ENCODE measurements around the gene ARAP1. TPM values are rescaled to one million over a fixed set of nuclear protein-coding genes. Genes with fewer than 3 reads are reported as not detected.

ARAP1 gene
- total RNA-seq, 1 donor from 2014 or later, result 17.6 TPM

DNA sequence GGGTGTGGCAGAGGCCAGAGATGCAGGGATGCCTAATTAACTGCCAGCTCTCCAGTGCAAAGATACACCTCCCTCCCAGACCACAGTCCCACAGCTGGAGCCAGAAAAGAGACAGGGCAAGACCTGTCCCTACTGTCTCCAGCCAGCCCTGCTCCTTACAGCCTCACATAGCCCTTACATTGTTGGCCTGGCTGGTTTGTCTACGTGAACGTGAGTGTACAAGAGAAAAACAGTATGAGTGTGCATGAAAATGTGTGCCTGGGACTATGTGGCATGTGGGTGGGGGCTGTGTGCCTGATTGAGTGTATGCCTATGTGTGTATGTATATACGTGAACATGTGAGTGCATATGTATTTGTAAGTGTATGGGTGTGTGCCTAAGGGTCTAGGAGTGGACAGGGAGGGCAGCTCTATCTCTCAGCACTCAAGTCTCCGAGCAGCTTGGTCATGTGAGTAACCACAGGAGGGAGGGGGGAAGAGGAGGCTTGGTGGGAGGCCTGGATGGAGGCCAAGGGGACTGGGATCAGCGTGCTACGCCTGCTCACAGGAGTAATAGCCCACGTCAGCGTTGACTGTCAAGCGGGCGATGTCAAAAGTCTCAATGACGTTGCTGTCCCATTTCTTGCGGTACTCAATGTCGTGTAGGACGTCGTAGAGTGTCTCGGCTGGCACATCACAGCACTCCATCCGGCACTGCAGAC, 6.6 kb upstream of the ARAP1 start:
- Mint-ChIP-seq H3K9me3 (no peaks in the 10 kb centered on the region), H3K4me1 (peaks cover 8% of the 10 kb centered on the region), H3K36me3 (peaks cover 10% of the 10 kb centered on the region), H3K27ac (peak overlapping the region; percentile 23), H3K4me3 (no peak overlapping the region), H3K27me3 (ENCODE audit: insufficient read depth, low read depth) (peaks cover 7% of the 10 kb centered on the region)
- Histone ChIP-seq H3K36me3 (no peaks in the 10 kb centered on the region), H3K9ac (no peak overlapping the region), H3K9me3 (ENCODE audit: low read depth) (no peaks in the 10 kb centered on the region), H3K4me2 (no peak overlapping the region), H3K27ac (no peak overlapping the region), H2AFZ (replicated peaks) (no peak overlapping the region), H3K4me1 (no peaks in the 10 kb centered on the region), H4K20me1 (ENCODE audit: low read depth) (no peaks in the 10 kb centered on the region), H3K79me2 (ENCODE audit: low read depth) (no peaks in the 10 kb centered on the region), H3K27me3 (no peaks in the 10 kb centered on the region), H3F3A (ENCODE audit: low read depth) (no peaks in the 10 kb centered on the region), H3K4me3 (no peak overlapping the region)
- TF ChIP-seq EZH2 (IDR thresholded peaks at IDR 0.05) (no peak), EZH2phosphoT487 (IDR thresholded peaks at IDR 0.05) (no peak)
- TF ChIP-seq, protein P1, sequence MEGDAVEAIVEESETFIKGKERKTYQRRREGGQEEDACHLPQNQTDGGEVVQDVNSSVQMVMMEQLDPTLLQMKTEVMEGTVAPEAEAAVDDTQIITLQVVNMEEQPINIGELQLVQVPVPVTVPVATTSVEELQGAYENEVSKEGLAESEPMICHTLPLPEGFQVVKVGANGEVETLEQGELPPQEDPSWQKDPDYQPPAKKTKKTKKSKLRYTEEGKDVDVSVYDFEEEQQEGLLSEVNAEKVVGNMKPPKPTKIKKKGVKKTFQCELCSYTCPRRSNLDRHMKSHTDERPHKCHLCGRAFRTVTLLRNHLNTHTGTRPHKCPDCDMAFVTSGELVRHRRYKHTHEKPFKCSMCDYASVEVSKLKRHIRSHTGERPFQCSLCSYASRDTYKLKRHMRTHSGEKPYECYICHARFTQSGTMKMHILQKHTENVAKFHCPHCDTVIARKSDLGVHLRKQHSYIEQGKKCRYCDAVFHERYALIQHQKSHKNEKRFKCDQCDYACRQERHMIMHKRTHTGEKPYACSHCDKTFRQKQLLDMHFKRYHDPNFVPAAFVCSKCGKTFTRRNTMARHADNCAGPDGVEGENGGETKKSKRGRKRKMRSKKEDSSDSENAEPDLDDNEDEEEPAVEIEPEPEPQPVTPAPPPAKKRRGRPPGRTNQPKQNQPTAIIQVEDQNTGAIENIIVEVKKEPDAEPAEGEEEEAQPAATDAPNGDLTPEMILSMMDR (IDR thresholded peaks at IDR 0.05), result no peak
- no peak for DNase-seq (ENCODE audit: low spot score)

DNA sequence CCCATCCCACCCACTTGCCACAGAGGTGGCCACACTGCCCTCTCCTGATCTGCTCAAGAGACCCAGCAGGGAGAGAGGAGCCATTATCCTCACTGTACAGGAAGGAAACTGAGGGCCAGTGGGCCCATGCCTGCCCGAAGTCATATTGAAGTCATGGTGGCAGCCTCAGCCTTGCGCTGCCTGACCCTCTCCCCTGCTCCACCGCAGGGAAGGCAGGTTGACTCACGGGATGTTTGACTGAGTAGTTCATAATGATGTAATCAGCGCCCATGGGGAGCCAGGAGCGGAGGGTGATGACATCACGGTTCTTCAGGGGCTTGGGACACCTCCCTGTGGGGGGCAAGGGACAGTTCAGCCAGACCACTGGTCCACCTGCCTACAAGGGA, 6.1 kb upstream of the ARAP1 start:
- H2AFZ ChIP-seq (replicated peaks), result no peak overlapping the region
- H3K9me3 ChIP-seq (ENCODE audit: low read depth), result no peaks in the 10 kb centered on the region
- no peaks in the 10 kb centered on the region for H4K20me1 ChIP-seq (ENCODE audit: low read depth)
- DNase-seq (ENCODE audit: low spot score), result no peak
- Mint-ChIP-seq H3K4me1 (peaks cover 4% of the 10 kb centered on the region), H3K4me3 (no peak overlapping the region), H3K27ac (no peak overlapping the region), H3K27me3 (ENCODE audit: insufficient read depth, low read depth) (peaks cover 8% of the 10 kb centered on the region), H3K9me3 (no peaks in the 10 kb centered on the region), H3K36me3 (peaks cover 10% of the 10 kb centered on the region)
- H3K27me3 ChIP-seq, result no peaks in the 10 kb centered on the region
- no peaks in the 10 kb centered on the region for H3F3A ChIP-seq (ENCODE audit: low read depth)
- no peak overlapping the region for H3K27ac ChIP-seq
- no peak overlapping the region for H3K4me2 ChIP-seq
- TF ChIP-seq, protein P1 (IDR thresholded peaks at IDR 0.05), result no peak
- TF ChIP-seq EZH2phosphoT487 (IDR thresholded peaks at IDR 0.05), result no peak
- no peaks in the 10 kb centered on the region for H3K36me3 ChIP-seq
- H3K9ac ChIP-seq, result no peak overlapping the region
- H3K4me3 ChIP-seq, result no peak overlapping the region
- H3K79me2 ChIP-seq (ENCODE audit: low read depth), result no peaks in the 10 kb centered on the region
- no peaks in the 10 kb centered on the region for H3K4me1 ChIP-seq

DNA sequence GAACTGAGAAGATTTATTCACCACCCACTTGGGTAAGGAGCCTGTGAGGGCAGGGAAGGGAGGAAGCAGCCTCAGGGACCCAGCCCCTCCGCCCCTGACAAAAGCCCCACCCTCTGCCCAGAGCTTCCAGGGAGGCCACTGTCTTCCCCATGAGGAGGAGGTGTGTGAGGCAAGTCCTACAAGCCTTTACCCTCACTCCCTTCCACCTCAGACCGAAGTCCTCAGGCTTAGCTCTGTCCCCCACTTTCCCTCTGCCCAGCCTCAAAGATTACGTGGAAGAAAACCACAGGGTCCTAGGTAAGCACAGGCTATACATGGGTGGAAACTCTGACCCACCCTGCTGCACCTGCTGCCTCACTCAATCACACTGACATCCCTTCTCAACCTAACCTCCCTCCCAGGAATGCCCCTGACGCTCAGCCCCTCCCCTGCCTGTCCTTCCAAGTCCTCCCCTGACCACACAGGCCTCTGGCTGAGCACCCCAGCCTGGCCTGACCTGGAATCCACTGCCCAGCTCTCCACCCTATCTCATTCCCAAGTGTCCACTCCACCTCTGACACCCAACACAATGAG, 3.6 kb upstream of the ARAP1 start:
- Mint-ChIP-seq H3K36me3 (peaks cover 10% of the 10 kb centered on the region), H3K27me3 (ENCODE audit: insufficient read depth, low read depth) (peaks cover 8% of the 10 kb centered on the region), H3K9me3 (no peaks in the 10 kb centered on the region), H3K4me3 (no peak overlapping the region), H3K27ac (peak overlapping the region; percentile 78), H3K4me1 (peaks cover 17% of the 10 kb centered on the region)
- Histone ChIP-seq H3K9me3 (ENCODE audit: low read depth) (no peaks in the 10 kb centered on the region), H2AFZ (replicated peaks) (no peak overlapping the region), H3K4me1 (peaks cover 14% of the 10 kb centered on the region), H3K9ac (no peak overlapping the region), H4K20me1 (ENCODE audit: low read depth) (no peaks in the 10 kb centered on the region), H3K27me3 (no peaks in the 10 kb centered on the region), H3F3A (ENCODE audit: low read depth) (no peaks in the 10 kb centered on the region), H3K79me2 (ENCODE audit: low read depth) (peaks cover 13% of the 10 kb centered on the region), H3K4me3 (no peak overlapping the region), H3K4me2 (no peak overlapping the region), H3K27ac (no peak overlapping the region), H3K36me3 (no peaks in the 10 kb centered on the region)
- TF ChIP-seq EZH2 (IDR thresholded peaks at IDR 0.05) (no peak), EZH2phosphoT487 (IDR thresholded peaks at IDR 0.05) (no peak)
- TF ChIP-seq, protein P1 (IDR thresholded peaks at IDR 0.05), result no peak
- no peak for DNase-seq (ENCODE audit: low spot score)
